ENCODE data around the gene KRTAP10-3.
"Not testable (repeated sequence)": the region's sequence is repeated elsewhere in the genome, so short reads cannot be mapped to it uniquely, and the experiment has no call there.

The KRTAP10-3 gene

GRCh38 chr21:44589586-44590305, 31.2 kb upstream of the KRTAP10-3 start:
- DNase-seq: no peak

- no peak for DNase-seq
Observed at GRCh38 chr21:44589094-44589493, 30.5 kb upstream of the KRTAP10-3 start.

DNA sequence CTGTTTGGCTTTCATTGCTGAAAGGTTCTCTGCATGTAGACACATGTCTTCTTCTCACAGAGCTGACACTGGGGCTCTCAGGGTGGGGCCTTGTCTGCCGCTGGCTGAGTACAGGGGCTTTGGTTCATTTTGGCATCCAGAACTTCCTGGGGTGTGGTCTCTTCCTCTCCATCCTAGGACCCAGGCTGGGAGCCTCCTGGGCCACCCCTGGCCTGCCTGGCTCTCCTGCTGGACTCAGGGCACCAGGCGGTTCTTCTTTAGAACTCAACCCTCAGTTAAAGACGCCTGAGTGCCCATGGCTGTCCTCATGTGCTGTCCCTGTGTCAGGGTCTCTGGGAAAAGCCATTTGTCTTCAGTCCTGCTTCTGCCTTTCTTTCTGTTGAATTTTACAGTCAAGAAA, 27.3 kb upstream of the KRTAP10-3 start:
- DNase-seq: no peak

- no peak for DNase-seq
Observed at GRCh38 chr21:44583800-44584147, 25.2 kb upstream of the KRTAP10-3 start.

GRCh38 chr21:44583089-44583799, 24.6 kb upstream of the KRTAP10-3 start:
- DNase-seq: no peak

GRCh38 chr21:44582055-44582454, 23.5 kb upstream of the KRTAP10-3 start:
- DNase-seq: no peak

- DNase-seq: no peak
Observed at GRCh38 chr21:44581158-44581557, 22.6 kb upstream of the KRTAP10-3 start.

- not testable (repeated sequence) for DNase-seq
Observed at GRCh38 chr21:44580231-44580821, 21.7 kb upstream of the KRTAP10-3 start, which contains the start of gene KRTAP10-5. Gene KRTAP10-5 (minus strand): TSS chr21:44580604. CDS start chr21:44580578, 26 bp downstream.

DNA sequence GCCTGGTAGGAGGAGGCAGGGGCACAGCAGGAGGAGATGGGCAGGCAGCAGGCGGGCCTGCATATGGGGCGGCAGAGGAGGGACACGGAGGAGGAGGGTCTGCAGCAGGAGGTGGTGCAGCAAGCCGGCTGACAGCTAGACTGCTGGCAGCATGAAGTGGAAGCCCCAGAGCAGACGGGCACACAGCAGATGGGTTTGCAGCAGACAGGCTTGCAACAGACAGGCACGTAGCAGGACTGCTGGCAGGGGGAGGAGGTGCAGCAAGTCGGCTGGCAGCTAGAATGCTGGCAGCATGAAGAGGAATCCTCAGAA, 21.2 kb upstream of the KRTAP10-3 start:
- no peak for DNase-seq

GRCh38 chr21:44579056-44579832, 20.6 kb upstream of the KRTAP10-3 start:
- DNase-seq: no peak

- no peak for DNase-seq
Observed at GRCh38 chr21:44578371-44579055, 19.9 kb upstream of the KRTAP10-3 start.

- DNase-seq: no peak
Observed at GRCh38 chr21:44576025-44576420, 17.4 kb upstream of the KRTAP10-3 start.

DNA sequence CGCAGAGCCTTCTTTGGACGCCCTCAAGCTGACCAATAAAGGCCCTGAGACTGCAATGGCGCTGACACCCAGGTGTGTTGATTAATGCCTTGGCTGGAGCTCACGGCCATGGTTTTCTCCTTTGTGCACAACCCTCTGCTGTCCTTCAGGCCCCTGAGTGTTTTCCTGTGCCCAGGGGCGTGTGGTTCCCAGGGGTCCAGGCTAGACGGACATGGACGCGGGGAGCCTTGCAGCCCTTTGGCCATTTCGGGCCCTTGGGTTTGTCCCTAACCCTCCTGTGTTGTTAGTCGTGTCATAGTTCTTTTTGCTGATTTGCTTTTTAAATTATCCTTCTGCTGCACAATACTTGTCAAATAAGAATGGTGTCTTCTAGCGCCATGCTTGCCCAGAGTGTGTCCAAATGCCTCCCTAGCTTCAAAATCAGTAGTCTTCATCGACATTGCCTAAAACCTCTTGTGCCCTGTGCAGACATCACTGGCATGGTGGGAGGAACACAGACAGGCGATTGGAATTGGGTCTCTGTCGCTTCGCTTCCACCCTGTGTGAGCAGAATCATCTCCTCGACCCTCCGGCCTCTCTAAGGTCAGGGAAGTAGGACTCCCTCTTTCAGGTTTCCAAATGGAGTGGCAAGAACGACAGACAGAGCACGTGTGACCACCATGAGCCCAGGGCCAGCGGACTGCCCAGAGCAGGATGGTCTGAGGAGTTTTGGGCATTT, 16.9 kb upstream of the KRTAP10-3 start:
- DNase-seq: no peak

DNA sequence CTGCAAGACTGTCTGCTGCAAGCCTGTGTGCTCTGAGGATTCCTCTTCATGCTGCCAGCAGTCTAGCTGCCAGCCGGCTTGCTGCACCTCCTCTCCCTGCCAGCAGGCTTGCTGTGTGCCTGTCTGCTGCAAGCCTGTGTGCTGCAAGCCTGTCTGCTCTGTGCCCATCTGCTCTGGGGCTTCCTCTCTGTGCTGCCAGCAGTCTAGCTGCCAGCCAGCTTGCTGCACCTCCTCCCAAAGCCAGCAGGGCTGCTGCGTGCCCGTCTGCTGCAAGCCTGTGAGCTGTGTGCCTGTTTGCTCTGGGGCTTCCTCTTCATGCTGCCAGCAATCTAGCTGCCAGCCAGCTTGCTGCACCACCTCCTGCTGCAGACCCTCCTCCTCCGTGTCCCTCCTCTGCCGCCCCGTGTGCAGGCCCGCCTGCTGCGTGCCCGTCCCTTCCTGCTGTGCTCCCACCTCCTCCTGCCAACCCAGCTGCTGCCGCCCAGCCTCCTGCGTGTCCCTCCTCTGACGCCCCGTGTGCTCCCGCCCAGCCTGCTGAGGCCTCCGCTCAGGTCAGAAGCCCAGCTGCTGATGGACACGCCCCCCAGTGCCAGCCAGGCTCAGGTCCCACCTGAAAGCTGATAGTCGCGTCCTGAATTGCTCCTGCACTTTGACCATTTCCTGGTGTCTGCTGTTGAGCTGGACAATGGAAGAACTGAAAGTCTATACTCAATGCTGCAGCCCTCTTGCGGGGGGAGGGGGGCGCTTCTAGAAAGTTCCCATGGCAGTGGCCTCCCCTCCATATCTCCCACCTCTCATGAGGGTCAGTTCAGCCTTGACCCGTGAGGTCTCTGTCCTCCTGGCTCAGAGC, 16.1 kb upstream of the KRTAP10-3 start:
- DNase-seq: no peak

DNA sequence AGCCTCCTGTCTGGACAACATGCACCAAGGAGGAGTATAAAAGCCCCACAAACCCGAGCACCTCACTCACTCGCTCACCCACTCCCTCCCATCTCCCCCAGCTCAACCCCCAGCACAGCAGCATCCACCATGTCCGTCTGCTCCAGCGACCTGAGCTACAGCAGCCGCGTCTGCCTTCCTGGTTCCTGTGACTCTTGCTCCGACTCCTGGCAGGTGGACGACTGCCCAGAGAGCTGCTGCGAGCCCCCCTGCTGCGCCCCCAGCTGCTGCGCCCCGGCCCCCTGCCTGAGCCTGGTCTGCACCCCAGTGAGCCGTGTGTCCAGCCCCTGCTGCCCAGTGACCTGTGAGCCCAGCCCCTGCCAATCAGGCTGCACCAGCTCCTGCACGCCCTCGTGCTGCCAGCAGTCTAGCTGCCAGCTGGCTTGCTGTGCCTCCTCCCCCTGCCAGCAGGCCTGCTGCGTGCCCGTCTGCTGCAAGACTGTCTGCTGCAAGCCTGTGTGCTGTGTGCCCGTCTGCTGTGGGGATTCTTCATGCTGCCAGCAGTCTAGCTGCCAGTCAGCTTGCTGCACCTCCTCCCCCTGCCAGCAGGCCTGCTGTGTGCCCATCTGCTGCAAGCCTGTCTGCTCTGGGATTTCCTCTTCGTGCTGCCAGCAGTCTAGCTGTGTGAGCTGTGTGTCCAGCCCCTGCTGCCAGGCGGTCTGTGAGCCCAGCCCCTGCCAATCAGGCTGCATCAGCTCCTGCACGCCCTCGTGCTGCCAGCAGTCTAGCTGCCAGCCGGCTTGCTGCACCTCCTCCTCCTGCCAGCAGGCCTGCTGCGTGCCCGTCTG, 15.2 kb upstream of the KRTAP10-3 start, which contains the start of gene KRTAP10-4:
Gene KRTAP10-4, plus strand, starts transcription at position 100 of the 827 bp plus-strand sequence. Its CDS starts 30 bp downstream, at position 130.
- DNase-seq: not testable (repeated sequence)

GRCh38 chr21:44572959-44573583, 14.5 kb upstream of the KRTAP10-3 start:
- DNase-seq: no peak

DNA sequence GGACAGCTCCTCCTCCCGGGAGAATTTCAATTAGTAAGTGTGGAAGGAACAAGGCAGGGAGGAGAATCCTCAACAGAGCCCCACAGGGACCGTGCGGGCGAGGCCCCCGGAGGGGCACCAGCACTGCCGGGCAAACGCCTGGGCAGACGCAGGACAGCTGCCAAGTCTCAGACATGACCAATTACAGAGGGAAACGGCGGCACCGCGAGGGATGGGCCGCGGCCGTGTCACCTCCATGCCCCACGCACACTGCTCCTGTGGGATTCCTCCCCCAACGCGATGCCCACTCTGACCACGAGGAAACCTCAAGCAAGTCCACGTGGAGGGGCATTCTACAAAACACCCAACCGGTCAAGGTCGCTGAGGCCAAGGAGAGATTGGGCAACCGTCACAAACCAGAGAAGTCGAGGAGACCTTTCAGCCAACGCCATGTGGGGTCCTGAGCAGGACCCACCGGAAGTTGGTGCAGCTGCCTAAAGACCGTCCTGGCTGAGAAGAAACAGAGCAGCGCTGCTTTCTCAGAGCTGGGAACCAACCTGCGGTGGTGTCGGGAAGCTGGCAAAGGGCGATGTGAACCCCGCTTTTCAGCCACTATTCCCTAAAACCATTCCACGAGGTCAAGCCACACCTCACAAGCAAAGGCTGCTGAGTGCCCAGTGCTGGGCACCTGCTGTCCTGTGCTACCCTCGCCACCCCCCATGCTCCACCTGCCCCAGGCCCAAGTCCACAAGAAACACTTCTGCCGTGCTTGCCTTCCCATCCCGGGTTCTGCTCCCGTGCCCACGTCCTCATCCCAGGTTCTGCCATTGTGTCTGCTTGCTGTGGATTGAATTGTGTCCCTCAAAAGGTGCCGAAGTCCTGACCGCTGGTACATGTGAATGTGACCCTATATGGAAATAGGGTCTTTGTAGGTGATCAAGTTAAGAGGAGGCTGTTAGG, 13.5 kb upstream of the KRTAP10-3 start:
- no peak for DNase-seq

- DNase-seq: no peak
Observed at GRCh38 chr21:44571296-44571695, 12.7 kb upstream of the KRTAP10-3 start.
